GM19099 (cell line): Measurements from ENCODE around the gene PRIMA1.

Source experiments
- POLR2A ChIP-seq: IDR thresholded peaks from 3 replicates; pipeline ENCODE4 v1.6.1; 2011; ENCODE audit warnings: low read depth; ENCODE audit not compliant: insufficient read length; ENCODE audit errors: extremely low read depth

Gene PRIMA1

GRCh38 chr14:93778856-93779629 is 9.2 kb downstream of the PRIMA1 start:
- TF ChIP-seq POLR2A: no peak

DNA sequence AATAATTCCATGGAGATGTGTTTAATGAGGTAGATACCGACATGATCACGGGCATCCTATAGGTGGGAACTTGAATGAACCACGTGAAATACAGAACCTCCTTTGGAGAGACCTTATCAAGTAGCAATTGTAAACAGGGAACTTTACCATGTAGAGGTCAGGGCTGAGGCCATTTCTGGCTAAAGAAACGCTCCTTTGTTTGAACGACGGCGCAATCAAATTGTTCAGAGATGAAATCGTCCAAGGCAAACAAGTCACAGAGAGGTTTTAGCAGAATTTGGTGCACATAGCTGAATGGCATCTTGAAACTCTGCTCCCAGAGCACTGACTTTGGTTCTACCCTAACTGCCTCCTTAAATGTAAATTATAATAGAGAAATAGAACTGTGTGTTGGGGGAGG is 9.8 kb downstream of the PRIMA1 start:
- no peak for TF ChIP-seq POLR2A

- no peak for TF ChIP-seq POLR2A
These were observed 12.5 kb downstream of the PRIMA1 start for GRCh38 chr14:93775744-93776143.

DNA sequence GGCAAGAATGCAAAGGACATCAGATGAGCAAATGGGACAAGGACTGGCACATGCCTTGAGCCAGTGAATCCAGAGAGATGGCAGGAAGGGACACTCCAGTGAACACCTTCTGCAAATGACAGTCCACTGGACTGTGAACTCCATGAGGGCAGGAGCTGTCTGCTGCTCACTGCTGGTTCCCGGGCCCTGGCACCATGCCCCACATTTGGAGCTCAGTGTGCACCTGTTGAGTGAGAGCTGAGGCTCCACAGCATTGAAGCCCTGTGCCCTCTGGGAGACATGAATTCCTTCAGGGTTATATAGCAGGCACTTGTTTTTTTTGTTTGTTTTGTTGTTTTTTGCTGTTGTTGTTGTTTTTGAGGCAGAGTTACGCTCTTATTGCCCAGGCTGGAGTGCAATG is 13.1 kb downstream of the PRIMA1 start:
- no peak for TF ChIP-seq POLR2A

GRCh38 chr14:93772263-93772662 is 16.0 kb downstream of the PRIMA1 start:
- no peak for TF ChIP-seq POLR2A

DNA sequence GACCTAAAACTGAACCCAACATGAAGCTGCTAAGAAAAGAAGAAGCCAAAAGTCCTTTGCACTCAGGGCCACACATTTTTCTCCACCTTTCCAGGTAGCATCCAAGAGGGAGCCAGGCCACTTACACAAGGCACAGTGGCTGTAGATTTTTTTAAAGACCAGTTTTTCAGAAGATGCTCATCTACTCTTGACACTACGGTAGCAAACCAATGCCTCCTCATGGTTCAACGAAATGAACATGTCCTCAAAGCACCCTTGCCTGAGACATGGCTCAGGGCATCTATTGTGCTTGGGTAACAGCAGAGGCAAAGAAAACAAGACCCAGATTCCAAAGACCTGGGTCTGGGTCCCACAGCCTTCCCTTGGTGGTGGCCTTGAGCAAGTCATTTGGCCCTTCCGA is 22.3 kb downstream of the PRIMA1 start:
- TF ChIP-seq POLR2A: no peak

GRCh38 chr14:93765155-93765554 is 23.1 kb downstream of the PRIMA1 start:
- TF ChIP-seq POLR2A: no peak

DNA sequence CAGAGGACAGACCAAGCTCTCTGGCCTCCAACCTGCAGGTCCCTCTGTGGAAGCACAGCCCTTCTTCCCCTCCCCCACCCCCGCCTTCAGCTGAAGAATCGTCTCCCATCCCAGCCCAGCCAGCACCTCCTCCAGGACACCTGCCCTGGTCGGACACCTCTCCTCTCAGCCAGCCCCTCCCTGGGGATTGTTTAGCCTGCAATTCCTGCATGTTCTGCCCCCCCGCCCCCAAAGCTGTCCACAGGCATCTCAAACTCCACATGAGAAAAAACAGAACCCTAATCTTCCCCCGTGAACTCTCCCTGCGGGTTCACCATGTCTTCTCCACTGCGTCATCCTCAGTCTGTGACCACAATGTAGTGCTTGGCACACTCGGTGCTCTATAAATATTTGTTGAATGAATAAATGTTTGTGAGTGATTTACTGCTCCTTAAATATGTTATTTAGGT is 24.1 kb downstream of the PRIMA1 start:
- no peak for TF ChIP-seq POLR2A

DNA sequence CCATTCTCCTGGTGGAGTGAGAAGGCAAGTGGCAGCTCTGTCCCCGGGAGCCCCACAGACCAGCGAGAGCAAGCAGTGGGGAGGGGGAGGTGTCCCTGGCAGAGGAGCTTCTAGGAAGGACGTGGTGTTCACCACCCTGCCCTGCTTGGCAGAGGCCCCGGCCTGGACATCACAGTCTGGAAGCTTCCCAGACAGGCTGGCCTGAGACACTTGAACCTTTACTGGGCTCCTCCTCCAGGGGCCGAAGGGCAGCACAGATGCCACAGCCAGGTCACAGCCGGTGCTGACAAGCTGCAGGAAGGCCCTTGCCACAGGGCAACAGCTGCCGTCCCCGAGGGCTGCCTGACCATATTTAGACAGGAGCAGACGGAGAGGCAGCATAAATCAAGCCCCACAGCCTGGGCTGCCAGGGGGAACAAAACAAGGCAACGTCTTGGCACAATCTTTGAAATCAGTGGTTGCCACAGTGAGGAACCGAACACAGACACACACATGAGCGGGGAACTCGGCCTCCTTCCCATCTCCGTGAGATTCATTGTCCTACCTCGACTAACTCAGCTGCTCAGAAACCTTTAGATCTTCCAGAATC is 28.5 kb downstream of the PRIMA1 start:
- TF ChIP-seq POLR2A: no peak

DNA sequence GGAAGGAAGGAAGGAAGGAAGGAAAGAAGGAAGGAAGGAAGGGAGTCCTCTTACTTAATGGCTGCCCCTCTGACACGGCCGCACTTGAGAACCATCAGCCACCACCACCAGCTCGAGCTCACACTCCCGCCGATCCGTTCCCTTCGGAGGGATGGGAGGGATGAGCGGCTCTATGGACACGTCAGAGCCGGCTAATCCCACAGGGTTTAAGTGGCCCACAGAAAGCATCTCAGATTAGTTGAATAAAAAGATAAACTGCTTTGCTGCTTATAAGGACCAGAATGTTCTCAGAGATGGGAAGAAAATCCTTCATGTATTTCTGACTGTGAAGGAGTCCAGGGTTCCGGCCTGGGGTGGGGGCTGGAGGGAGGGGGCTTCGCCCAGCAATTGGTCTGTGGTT is 31.1 kb downstream of the PRIMA1 start:
- no peak for TF ChIP-seq POLR2A

- TF ChIP-seq POLR2A: no peak
These were observed 34.6 kb downstream of the PRIMA1 start for GRCh38 chr14:93753647-93754046.

- TF ChIP-seq POLR2A: no peak
These were observed 35.2 kb downstream of the PRIMA1 start for GRCh38 chr14:93752980-93753561.

GRCh38 chr14:93751946-93752655 is 36.2 kb downstream of the PRIMA1 start:
- no peak for TF ChIP-seq POLR2A

DNA sequence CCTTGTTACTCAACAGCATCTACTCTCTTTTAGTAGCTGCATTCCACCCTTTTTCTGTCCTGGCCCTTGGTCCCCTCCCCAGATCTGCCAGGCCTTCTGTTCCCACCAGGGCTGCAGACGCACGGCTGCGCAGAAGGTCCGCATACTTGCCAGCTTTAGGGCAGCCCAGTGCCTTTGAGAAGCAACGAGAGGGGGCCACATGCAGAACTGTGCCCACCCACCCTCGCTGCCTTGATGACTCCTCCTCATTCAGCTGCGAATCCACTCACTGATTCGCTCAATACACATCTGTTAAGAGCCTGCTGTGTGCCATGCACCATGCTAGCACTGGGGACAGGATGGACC is 39.2 kb downstream of the PRIMA1 start:
- no peak for TF ChIP-seq POLR2A

DNA sequence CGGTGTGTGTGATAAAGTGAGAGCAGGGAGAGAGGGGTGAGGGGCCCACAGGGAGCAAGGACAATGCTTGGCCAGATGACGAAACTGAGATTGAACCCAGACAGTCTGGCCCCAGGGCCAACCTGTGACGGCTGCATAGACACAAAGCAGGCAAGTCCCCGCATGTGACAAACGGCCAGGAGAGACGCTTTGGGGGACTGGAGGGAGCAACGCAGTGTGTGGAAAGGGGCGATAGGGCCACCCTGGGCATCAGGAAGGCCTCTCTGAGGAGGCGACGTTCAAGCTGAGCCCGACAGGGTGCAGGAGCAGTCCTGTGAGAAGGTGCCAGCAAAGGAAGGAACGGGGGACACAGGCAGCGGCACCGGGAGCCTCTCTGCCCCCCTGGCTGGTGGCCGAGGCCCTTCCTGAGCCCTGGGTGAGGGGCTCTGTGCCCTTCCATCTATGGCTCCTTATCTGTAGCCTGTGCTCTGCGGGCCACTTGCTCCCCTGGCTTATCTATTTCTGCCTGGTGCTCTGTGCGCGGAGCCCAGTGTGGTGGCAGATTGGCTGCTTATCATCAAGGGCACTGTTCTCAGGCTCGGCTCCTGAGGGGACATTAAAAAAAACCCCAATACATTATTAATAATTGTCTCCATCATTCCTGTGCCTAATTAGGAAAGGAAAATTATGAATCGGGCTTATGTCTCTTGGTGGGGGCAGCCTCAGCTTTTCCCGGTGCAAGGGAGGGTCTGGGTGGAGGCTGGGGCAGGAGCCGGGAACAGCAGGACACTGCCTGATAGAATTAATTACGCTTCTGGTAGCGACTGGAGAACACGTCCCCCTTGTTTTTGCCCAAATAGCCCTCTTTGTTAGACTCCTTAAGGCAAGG is 39.8 kb downstream of the PRIMA1 start:
- TF ChIP-seq POLR2A: no peak
